H1 (cell line): ENCODE results near the gene CENPM.

Experiments used
- CTCF ChIP-seq, 3 experiments: IDR thresholded peaks; 1 replicate in 2 of 3; 2 replicates in 1 of 3; pipeline versions ENCODE4 v1.5.1 to v1.6.1; 2011; ENCODE audit warnings: low read length in 3 of 3, mild to moderate bottlenecking in 3 of 3, inconsistent platforms in 2 of 3, low read depth in 1 of 3, moderate library complexity in 1 of 3; ENCODE audit not compliant: insufficient read depth in 1 of 3; ENCODE audit errors: control extremely low read depth in 1 of 3
- EP300 ChIP-seq, 2 experiments: IDR thresholded peaks; 1 replicate in 1 of 2; 2 replicates in 1 of 2; pipeline ENCODE4 v1.6.1; 2011 to 2012; ENCODE audit warnings: low read depth in 2 of 2, low read length in 2 of 2, mild to moderate bottlenecking in 2 of 2, borderline replicate concordance in 1 of 2, inconsistent platforms in 1 of 2, moderate library complexity in 1 of 2
- EZH2 ChIP-seq: fragments of 200-600 bp; sonication (generic); IDR thresholded peaks from 2 replicates; pipeline ENCODE4 v1.7.1; 2012; ENCODE audit warnings: low read depth, mild to moderate bottlenecking, moderate library complexity, low read length, inconsistent platforms; ENCODE audit not compliant: severe bottlenecking
- HDAC2 ChIP-seq, 2 experiments: fragments of 300-600 bp in 1 of 2; sonication (generic) in 1 of 2; IDR thresholded peaks; 2 replicates each; pipeline ENCODE4 v1.6.1; 2011 to 2012; ENCODE audit warnings: low read depth in 2 of 2, low read length in 2 of 2, mild to moderate bottlenecking in 2 of 2, moderate library complexity in 2 of 2, borderline replicate concordance in 1 of 2, inconsistent platforms in 1 of 2
- SIRT6 ChIP-seq: IDR thresholded peaks from one replicate; pipeline ENCODE4 v1.7.1; 2012; ENCODE audit warnings: low read length, inconsistent platforms
- TAF1 ChIP-seq: IDR thresholded peaks from 2 replicates; pipeline ENCODE4 v1.6.1; 2011; ENCODE audit warnings: mild to moderate bottlenecking, low read depth, low read length
- YY1 ChIP-seq: IDR thresholded peaks from 2 replicates; pipeline ENCODE4 v1.6.1; 2011; ENCODE audit warnings: low read depth, mild to moderate bottlenecking, low read length

DNA sequence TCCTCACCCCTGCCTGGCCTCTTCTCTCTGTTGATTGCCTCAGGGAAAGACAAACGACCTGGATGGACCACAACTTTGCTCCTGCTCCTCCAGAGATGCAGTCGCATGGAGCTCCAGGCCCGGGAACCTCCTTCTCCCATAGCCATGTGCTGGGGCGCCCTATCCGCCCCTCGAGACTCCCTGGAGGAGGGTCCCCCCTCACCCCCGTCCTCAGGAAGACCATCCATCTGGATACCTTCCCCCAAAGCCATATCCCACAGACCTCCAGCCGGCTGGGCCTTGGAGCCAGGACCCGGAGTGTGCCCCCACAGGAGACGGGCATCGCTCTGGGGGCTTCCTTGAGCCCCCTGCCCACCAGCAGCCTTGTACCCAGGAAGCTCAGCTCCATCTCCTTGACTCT, 24.5 kb upstream of the CENPM start:
- no peak for TF ChIP-seq TAF1
- TF ChIP-seq CTCF (IDR thresholded peaks at IDR 0.05; ENCODE audit: control extremely low read depth in 1 of 3, insufficient read depth in 1 of 3, low read depth in 1 of 3, low read length in 3 of 3), result no peak
- TF ChIP-seq YY1, result no peak
- TF ChIP-seq HDAC2 (IDR thresholded peaks at IDR 0.05; ENCODE audit: borderline replicate concordance in 1 of 2, low read depth in 2 of 2, low read length in 2 of 2), result no peak
- no peak for TF ChIP-seq EZH2
- TF ChIP-seq EP300 (IDR thresholded peaks at IDR 0.05; ENCODE audit: borderline replicate concordance in 1 of 2, low read depth in 2 of 2, low read length in 2 of 2), result no peak
- no peak for TF ChIP-seq SIRT6
